Measurements from ENCODE around the gene ZNF701.
"Not testable (repeated sequence)": the region's sequence is repeated elsewhere in the genome, so short reads cannot be mapped to it uniquely, and the experiment has no call there.

The ZNF701 gene

DNA sequence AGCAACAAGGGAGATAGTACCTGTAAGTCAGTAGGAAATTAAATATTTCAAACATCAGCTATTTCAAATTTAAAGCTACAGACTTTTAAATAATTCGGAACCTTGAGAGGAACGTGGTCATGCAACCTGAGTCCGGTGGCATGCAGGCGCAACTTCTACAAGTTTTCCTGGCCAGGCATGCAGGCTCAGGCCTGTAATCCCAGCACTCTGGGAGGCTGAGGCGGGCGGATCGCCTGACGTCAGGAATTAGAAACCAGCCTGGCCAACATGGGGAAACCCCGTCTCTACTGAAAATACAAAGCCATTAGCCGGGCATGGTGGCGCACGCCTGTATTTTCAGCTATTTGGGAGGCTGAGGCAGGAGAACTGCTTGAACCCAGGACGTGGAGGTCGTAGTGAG lies 2.2 kb upstream of the ZNF701 start:
- no peak for DNase-seq

DNA sequence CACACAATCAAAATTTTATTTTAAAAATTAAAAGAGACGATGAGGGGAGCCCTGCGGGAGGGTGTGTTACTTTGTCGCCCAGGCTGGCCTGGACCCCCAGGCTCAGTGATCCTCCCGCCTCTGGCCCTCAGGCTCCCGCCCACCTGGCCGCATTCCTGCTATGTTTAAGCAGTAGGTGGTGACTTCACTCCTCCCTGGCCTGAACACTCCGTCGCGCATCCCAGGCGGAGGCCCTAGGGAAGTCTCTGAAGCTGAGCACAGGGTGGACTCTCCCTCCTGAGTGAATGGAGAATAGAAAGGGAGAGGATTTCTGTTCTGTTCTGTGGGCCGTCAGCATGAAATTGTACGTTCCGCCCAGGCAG lies 468 bp upstream of the ZNF701 start:
- not testable (repeated sequence) for DNase-seq

DNA sequence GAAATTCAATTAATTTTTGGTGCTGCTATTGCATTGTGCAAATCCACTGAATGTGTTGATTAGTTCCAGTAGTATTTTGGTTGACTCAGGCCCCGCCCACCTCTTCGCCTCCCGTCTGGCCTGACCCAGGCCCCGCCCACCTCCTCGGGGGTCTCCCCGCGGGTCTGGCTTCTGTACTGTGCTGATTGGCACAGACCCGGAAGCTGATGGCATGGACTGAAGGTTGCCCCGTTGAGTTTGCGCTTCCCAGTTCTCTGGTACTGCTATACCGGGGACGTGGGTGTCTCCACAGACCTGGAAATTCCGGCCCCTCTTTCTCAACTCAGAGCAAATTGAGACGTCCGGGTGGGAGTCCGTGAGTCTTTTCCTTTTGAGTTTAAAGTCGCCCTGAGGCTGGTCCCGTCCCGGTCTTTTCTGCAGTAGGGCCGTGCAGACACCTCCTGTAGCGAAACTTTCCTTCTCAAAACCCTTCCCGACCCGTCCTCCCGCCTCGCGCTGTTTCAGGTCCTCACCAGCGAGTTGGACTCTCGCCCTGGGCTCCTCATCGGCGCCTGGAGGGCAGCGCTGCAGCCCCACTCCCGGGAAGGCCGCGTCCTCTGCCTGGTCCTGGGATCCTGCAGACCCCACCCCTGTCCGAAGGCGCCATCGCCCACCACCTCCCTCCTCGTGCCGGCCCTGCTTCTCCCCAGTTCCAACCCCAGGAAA lies 14.8 kb downstream of the ZNF701 start:
- no peak for DNase-seq

DNA sequence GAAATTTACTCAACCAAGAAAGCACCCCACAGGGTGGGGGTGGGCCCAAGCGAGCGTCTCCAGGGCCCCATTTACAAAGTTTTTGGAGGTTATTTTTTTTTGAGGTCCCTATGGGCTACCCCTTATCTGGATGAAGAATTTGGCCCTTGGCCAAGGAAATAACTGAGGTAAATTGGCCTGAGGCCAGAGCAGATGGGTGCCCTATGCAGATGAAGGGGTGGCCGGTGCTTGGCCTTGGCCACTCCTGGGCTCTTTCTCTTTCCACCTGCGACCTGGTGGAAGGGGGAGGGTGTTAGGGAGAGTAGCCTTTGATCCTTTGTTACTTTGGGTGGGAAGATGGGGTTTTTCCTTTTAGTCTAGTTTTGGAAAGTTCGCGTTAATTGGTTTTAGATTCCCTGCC lies 15.5 kb downstream of the ZNF701 start:
- DNase-seq = no peak

DNA sequence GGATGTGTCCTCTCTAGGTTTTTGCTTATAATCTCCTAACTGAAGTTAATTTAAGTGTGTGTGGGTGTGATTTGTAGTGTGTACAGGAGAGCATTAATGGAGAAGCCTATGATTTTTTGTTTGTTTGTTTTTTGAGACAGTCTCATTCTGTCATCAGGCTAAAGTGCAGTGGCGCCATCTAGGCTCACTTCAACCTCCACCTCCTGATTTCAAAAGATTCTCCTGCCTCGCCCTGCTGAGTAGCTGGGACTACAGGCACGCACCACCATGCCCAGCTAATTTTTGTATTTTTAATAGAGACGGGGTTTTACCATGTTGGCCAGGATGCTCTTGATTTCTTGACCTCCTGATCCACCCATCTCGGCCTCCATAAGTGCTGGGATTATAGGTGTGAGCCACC lies 20.6 kb downstream of the ZNF701 start:
- no peak for DNase-seq

DNA sequence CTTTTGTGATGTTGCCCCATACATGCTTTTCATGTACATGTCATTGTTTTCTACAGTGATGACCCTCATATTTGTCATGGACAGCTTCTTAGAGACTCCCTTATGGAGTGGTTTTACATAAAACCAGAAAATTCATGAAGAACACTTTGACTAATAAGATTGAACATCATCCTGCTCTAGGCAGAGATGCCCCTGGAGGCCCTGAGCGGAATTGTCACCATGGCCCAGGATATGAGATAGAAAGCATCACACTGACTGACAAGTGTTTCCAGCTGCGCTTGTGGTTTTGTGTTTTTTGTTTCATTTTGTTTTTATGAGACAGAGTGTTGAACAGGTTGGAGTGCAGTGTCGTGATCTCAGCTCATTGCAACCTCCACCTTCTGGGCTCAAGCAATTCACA lies 22.2 kb downstream of the ZNF701 start:
- DNase-seq = no peak

DNA sequence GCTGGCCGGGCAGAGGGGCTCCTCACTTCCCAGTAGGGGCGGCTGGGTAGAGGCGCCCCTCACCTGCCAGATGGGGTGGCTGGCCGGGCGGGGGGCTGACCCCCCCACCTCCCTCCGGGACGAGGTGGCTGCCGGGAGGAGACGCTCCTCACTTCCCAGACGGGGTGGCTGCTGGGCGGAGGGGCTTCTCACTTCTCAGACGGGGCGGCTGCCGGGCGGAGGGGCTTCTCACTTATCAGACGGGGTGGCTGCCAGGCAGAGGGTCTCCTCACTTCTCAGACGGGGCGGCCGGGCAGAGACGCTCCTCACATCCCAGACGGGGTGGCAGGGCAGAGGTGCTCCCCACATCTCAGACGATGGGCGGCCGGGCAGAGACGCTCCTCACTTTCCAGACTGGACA lies 23.4 kb downstream of the ZNF701 start:
- not testable (repeated sequence) for DNase-seq

DNA sequence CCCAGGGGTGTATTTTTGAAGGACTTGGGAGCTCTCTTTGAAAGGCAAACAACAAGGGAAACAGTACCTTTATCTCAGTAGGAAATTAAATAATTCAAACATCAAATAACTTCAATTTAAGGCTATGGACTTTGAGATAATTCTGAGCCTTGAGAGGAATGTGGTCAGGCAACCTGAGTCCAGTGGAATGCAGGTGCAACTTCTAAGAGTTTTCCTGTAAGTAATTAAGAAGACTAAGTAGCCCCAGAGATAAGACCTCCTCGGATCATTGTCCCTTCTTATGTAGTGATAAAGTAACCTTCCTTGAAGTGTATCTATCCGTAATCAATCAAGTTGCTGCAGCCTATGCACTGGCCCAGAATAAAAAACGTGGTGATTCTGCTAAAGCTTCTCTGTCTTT lies 29.2 kb downstream of the ZNF701 start:
- no peak for DNase-seq

DNA sequence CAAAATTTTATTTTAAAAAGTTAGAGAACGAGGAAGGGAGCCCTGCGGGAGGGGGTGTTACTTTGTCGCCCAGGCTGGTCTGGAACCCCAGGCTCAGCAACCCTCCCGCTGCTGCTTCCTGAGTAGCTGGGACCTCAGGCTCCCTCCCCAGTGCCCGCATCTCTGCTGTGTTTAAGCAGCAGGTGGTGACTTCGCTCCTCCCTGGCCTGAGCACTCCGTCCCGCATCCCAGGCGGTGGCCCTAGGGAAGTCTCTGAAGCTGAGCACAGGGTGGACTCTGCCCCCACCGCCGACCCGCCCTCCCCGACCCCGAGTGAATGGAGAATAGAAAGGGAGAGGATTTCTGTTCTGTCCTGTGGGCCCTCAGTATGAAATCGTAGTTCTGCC lies 30.5 kb downstream of the ZNF701 start:
- DNase-seq = peak; percentile 6

DNA sequence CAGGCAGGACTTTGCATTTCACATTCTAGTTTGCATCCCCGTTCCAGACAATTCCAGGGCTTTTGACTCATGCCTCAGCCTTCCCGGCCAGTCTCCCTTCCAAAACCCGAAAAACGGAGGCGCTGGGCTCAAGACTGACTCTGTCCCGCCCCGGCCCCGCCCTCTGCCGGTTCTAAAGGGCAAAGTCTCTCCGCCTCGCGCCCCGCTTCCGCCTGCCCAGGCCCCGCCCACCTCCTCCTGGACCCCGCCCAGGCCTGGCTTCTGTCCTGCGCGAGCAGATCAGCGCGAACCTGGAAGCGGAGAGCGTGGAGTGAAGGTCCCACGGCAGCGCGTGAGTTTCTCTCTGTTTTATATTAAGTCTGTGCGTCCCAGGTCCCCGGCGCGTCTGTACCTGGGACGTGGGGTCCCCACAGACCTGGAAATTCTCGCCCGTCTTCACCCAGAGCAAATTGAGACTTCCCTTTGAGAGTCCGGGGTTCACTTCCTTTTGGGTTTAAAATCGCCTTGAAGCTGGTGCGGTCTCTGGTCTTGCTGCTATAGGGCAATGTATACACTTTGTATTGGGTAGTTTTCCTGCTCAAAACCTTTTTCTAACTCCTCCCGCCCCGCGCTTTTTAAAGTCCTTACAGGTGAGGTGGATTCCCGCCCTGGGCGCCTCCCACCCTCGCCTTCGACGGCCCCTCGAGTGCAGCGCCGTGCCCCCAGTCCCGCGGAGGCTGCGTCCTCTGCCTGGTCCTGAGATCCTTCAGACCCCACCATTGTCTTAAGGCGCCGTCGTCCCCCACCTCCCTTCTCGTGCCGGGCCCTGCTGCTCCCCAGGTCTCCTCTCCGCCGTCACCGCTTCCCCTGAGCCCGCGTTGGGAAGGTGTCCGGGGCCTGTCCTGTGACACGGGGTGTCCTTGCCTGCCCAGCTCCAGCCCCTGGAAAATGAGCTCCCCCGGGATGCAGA lies 31.2 kb downstream of the ZNF701 start:
- peak; percentile 95 for DNase-seq

DNA sequence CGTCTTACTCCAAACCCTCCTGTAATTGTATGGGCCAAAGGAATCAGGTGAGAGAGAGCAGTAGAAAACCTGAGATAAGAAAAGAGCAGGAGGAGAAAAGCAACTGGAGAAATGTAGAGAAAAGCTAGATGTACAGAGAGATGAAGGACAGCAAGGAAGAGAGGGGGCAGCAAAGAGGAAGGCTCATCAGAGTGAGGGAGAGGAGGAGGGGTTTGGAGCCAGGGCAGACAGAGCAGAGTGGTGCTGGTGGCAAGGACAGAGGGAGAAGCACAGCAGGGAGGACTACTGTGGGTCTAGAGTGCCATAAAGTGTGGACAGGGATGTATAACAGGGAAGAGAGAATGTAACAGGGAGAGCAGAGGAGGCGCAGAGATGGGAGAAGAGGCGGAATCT lies 31.9 kb downstream of the ZNF701 start:
- not testable (repeated sequence) for DNase-seq

DNA sequence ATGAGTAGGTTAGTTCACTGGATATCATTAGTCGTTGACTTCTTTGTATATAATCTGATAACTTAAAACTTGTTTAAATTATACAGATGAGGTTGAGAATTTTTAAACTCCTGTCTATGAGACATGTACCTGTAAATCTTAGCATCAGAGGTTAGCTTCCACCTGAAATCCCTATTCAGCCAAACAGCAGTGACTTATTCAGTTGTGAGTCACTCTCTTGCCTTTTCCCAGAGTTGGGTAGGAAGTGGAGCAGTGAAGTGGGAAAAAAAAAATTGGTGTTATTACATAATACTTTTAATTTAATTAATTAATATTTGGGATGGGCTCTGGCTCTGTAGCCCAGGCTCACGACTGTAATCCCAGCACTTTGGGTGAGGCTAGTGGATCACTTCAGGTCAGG lies 32.9 kb downstream of the ZNF701 start:
- no peak for DNase-seq

DNA sequence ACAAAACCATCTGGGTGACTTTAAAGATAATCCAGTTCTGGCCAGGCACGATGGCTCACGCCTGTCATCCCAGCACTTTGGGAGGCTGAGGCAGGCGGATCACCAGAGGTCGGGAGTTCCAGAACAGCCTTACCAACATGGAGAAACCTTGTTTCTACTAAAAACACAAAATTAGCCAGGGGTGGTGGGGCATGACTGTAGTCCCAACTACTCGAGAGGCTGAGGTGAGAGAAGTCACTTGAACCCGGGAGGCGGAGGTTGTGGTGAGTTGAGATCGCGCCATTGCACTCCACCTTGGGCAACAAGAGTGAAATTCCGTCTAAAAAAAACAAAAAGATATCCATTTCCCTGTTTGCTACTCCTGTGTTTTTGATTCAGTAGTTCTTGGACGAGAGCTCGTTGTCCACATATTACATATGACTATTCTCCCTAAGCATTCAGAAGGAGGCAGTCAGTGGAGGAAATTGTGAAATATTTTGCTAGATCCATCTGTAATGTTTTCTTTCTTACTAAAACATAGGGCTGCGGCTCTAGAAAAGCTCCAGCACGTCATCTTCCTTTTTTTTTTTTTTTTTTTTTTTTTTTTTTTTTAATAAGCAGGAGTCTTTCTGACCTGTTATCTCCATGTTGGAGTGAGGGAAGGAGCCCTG lies 33.6 kb downstream of the ZNF701 start:
- no peak for DNase-seq

DNA sequence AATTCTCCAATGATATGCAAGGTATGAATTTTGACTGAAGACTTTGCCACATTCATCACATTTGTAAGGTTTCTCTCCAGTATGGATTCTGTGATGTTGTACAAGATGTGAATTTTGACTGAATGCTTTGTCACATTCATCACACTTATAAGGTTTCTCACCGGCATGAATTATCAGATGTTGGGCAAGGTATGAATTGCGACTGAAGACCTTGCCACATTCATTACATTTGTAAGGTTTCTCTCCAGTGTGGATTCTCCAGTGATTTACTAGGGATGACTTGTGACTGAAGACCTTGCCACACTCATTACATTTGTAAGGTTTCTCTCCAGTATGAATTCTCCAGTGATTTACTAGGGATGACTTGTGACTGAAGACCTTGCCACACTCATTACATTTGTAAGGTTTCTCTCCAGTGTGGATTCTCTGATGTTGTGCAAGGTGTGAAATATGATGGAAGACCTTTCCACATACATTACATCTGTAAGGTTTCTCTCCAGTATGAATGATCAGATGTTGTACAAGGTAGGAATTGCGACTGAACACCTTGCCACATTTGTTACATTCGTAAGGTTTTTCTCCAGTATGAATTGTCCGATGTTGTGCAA lies 43.3 kb downstream of the ZNF701 start:
- DNase-seq = no peak

DNA sequence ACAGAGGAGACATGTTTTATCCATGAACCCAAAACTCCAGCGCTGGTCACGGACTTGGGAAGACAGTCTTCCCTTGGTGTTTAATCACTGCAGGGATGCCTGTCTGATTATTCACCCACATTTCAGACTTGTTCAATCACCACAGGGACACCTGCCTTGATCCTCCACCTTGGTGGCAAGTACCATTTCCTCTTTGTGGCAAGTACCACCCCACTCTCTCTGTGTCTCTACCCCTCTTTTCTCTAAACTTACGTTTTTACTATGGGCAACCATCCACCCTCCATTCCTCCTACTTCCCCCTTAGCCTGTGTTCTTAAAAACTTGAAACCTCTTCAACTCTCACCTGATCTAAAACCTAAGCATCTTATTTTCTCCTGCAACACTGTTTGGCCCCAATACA lies 51.3 kb downstream of the ZNF701 start:
- no peak for DNase-seq

DNA sequence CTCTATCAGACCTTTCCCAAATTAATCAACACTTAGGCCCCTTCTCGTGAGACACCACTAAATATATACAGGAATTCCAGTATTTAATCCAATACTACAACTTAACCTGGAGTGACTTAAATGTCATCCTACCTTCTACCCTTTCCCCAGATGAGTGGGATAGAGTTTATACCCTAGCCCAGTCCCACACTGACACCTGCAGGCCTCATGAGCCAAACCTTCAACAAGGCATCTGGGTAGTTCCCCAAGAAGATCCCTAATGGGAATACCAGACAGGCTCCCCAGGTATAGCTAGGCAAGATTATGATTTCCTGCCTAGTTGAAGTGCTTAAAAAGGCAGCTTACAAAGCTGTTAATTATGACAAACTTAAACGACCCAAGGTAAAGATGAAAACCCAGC lies 52.2 kb downstream of the ZNF701 start:
- no peak for DNase-seq

DNA sequence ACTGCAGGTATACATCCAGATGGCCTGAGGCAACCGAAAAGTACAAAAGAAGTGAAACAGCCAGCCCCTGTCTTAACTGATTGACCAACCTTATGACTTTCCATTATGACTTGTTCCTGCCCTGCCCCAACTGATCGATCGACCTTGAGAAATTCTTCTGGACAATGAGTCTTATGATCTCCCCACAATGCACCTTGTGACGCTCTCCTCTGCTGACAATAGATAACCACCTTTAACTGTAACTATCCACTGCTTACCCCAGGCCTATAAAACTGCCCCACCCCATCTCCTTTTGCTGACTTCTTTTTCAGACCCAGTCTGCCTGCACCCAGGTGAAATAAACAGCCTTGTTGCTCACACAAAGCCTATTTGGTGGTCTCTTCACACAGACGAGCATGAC lies 56.8 kb downstream of the ZNF701 start:
- DNase-seq = no peak

DNA sequence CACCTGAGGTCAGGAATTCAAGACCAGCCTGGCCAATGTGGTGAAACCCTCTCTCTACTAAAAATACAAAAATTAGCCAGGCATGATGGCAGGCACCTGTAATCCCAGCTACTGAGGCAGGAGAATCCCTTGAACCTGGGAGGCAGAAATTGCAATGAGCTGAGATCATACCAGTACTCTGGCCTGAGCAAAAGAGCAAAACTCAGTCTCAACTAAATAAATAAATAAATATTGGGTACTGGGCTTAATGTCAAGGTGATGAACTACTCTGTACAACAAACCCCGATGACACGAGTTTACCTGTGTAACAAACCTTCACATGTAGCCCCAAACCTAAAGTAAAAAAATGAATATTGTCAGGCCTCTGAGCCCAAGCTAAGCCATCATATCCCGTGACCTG lies 57.4 kb downstream of the ZNF701 start:
- not testable (repeated sequence) for DNase-seq

DNA sequence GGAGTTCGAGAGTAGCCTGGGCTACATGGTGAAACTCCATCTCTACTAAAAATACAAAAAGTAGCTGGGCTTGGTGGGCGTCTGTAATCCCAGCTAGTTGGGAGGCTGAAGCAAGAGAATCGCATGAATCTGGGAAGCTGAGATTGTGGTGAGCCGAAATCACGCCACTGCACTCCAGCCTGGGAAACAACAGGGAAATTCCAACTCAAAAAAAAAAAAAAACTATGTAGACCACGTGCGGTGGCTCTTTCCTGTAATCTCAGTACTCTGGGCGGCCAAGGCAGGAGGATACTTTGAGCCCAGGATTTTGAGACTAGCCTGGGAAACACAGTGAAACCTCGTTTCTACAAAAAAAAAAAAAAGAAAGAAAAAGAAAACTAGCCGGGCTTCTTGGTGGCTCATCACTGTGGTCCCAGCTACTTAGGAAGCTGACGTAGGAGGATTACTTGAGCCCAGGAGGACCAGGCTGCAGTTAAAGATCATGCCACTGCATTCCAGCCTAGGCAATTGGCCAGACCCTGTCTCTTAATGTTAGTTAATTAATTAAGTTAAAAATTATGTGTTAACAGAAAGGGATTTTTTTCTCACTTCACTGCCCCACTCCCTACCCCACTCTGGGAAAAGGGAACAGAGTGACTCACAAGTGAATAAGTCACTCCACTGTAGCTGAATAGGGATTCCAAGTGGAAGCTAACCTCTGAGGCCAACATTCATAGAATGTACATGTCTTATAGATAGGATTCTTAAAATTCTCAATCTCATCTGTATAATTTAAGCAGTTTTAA lies 65.9 kb downstream of the ZNF701 start:
- DNase-seq = no peak

Data from activated gamma-delta T cell treated with Interleukin-2 at 50 U/mL for 16 hours (primary cell).